Measurements from ENCODE around the gene MACROD2. TPM values are rescaled to one million over a fixed set of nuclear protein-coding genes. Genes with fewer than 3 reads are reported as not detected.

The MACROD2 gene
- total RNA-seq, 1 experiment from 2014 or later = 3.7 TPM

DNA sequence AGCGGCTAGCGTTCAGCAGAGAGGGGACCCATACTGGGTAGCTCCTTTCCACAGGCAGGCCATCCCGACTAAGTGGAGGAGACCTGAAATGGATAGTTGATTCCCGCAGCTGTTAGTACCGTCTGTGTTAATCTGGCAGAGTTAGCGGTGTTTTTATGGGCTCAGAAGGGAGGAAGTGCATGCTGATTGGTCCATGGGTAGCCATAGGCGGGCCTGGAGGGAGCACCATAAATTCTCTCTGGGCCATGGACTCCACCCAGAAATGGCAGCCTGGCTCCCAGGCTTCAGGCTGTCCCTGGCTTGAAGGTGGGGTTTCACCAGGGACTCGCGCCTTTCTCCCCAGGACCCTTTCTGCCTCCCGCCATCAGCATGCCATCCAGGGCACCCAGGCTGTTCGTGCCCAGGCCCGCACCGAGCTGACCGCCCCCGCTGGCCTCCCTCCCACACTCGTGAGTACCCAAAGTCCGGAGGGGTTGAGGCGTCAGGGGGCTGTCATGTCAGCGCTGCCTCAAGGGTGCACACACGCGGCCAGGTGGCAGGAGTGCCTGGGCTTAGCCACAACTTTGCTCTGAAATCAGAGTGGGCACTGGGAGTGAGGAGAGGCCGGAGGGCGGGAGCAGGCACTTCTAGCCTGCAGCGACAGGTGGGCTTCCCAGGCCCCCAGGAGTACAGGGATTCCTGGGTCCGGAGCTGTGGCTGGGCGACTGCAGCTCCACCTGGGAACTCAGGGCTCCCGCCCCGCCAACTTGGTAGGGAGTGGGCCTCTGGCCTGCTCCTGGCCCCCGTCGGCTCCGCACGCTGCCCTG, 1036.4 kb downstream of the MACROD2 start:
- intact Hi-C loops (cut with micrococcal nuclease) = no loop called here
- ChIA-PET RAD21 (ENCODE audit: low non-redundant PET in 1 of 2, low total read pairs in 2 of 2, uncharacterized antibody in 2 of 2, unreplicated experiment in 2 of 2) (no interaction called here), CTCF (no interaction called here), POLR2A (no interaction called here)
- no peak overlapping the region for H3K4me2 ChIP-seq (ENCODE audit: low read length)
- H3K4me1 ChIP-seq (ENCODE audit: control insufficient read depth in 1 of 2, insufficient read depth in 2 of 2, low read length in 2 of 2) = no peaks in the 10 kb centered on the region
- no peaks in the 10 kb centered on the region for H4K20me1 ChIP-seq (ENCODE audit: insufficient read depth)
- H3K9me3 ChIP-seq (ENCODE audit: control insufficient read depth in 1 of 2, insufficient read depth in 1 of 2, low read depth in 1 of 2, low read length in 2 of 2) = no peaks in the 10 kb centered on the region
- H3K4me3 ChIP-seq (replicated peaks in 1 of 2; ENCODE audit: low read depth in 1 of 2, low read length in 2 of 2) = no peak overlapping the region
- BruUV-seq (replicated peaks) = no TSS peak
- no peaks in the 10 kb centered on the region for H3K27me3 ChIP-seq (ENCODE audit: insufficient read depth, low read length)
- TF ChIP-seq SIN3A (IDR thresholded peaks at IDR 0.05; ENCODE audit: low read depth) (no peak), ELF1 (IDR thresholded peaks at IDR 0.05; ENCODE audit: borderline replicate concordance, low read depth) (no peak), ATF3 (IDR thresholded peaks at IDR 0.05) (no peak), ZNF274 (IDR thresholded peaks at IDR 0.05; ENCODE audit: low read depth, low read length) (no peak), REST (IDR thresholded peaks at IDR 0.05; ENCODE audit: low read depth) (no peak), ZBTB33 (IDR thresholded peaks at IDR 0.05; ENCODE audit: extremely low read depth, insufficient replicate concordance, low read length) (no peak), CEBPB (IDR thresholded peaks at IDR 0.05; ENCODE audit: low read depth) (no peak), YY1 (IDR thresholded peaks at IDR 0.05; ENCODE audit: extremely low read depth, insufficient replicate concordance, low read depth, low read length) (no peak), SP1 (IDR thresholded peaks at IDR 0.05; ENCODE audit: low read depth) (no peak), FOSL1 (IDR thresholded peaks at IDR 0.05; ENCODE audit: low read depth) (no peak), EZH2phosphoT487 (IDR thresholded peaks at IDR 0.05; ENCODE audit: borderline replicate concordance) (no peak), EZH2 (IDR thresholded peaks at IDR 0.05) (no peak), RAD21 (IDR thresholded peaks at IDR 0.05; ENCODE audit: low read depth) (no peak), ZFX (IDR thresholded peaks at IDR 0.05) (no peak), SRF (IDR thresholded peaks at IDR 0.05; ENCODE audit: low read depth) (no peak), EGR1 (IDR thresholded peaks at IDR 0.05; ENCODE audit: low read depth) (no peak), CBX3 (IDR thresholded peaks at IDR 0.05; ENCODE audit: low read depth) (no peak)
- no peak overlapping the region for H3K9ac ChIP-seq (ENCODE audit: low read length)
- DNase-seq (ENCODE audit: low read depth, low spot score) = no peak
- H3K9me2 ChIP-seq (ENCODE audit: insufficient read depth) = no peaks in the 10 kb centered on the region
- H3K27ac ChIP-seq (ENCODE audit: low read depth, low read length) = no peak overlapping the region
- H3K36me3 ChIP-seq (ENCODE audit: control insufficient read depth in 1 of 2, insufficient read depth in 2 of 2, low read length in 2 of 2) = no peaks in the 10 kb centered on the region
- H3K79me2 ChIP-seq (ENCODE audit: insufficient read depth, low read length) = no peaks in the 10 kb centered on the region
- no peak for ATAC-seq
- H2AFZ ChIP-seq (ENCODE audit: low read depth, low read length, poor library complexity, severe bottlenecking) = no peak overlapping the region

All from HCT116 (cell line).